Measurements from ENCODE around the gene ELOVL1.

Gene ELOVL1

GRCh38 chr1:43352881-43353280 is 14.9 kb downstream of the ELOVL1 start:
- no peak for DNase-seq

- DNase-seq: no peak
These were observed 15.5 kb downstream of the ELOVL1 start for GRCh38 chr1:43352351-43352705.

DNA sequence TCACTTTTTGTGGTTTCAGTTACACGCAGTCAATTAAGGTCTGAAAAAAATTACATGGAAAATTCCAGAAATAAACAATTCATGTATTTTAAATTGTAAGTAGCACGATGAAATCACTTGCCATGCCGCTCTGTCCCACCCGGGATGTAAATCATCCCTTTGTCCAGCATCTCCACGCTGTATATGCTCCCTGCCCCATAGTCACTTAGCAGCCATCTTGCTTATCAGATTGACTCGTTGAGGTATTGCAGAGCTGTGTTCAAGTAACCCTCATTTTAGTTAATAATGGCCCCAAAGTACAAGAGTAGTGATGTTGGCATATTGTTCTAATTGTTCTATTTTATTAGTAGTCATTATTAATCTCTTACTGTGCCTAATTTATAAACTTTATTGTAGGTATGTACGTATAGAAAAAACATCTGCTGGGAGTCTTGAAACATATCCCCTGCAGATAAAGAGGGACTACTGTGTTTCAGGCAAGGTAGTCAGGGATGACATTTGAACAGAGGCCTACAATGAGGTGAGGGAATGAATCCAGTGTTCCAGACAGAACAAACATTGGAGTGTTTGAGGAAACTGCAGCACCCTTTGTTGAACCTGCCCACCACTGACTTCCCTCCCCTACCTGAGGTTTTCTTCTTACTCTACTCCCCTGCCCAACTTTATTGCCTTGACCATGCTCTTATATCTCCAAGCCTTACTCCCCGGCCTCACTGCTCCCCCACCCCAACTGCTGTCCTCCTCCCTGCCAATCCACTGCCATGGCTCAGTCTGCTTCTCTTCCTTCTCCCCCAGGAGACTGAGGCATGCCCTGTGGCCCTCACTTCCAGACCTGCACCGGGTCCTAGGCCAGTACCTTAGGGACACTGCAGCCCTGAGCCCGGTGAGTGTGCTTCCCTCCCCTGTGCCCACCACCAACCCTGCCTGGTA is 16.1 kb downstream of the ELOVL1 start:
- no peak for DNase-seq

DNA sequence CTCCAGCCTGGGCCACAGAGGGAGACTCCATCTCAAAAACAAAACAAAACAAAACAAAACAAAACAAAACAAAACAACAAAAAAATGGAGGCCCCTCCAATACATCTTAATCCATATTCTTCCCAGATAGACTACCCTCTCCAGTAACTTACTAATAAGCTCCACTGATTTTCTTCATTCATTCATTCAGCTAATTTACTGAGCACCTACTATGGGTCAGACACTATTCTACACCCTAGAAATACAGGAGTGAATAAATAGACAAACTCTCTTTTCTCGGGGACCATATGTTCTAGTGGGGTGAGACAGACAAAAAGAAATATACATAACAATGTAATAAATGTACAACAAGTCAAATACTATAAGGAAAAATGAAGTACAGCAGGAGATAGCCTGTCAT is 16.8 kb downstream of the ELOVL1 start:
- no peak for DNase-seq

DNA sequence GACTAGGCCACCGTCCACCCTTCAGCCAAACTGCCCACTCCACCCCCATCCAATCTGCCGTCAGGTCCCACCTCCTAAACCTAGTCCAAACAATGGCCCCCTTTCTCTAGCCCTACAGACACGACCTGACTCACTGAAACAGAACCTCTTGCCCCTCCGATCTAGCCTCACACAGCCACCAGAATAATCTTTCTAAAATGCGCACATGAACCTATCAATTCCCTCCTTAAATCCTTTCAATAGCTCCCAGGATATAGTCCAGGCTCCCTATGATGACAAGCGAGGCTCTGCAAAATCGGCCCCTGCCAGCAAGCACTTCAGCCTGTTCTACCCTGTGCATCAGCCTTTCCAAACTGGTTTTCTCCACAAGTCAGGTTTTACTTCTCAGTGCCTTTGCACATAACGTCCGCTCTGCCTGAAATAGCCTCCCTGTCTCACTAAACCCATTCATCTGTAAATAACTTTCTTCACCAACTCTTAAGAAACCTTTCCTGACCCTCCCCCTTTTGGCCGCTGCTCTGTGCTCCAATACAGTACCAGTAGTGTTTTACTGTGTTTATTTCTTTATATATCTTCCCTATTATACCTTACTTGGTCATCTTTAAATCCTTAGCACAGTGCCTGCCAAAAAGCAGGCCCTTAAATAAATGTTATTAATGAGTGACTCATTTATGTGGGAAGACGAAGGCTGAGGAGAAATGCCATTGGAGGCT is 18.1 kb downstream of the ELOVL1 start:
- DNase-seq: no peak

DNA sequence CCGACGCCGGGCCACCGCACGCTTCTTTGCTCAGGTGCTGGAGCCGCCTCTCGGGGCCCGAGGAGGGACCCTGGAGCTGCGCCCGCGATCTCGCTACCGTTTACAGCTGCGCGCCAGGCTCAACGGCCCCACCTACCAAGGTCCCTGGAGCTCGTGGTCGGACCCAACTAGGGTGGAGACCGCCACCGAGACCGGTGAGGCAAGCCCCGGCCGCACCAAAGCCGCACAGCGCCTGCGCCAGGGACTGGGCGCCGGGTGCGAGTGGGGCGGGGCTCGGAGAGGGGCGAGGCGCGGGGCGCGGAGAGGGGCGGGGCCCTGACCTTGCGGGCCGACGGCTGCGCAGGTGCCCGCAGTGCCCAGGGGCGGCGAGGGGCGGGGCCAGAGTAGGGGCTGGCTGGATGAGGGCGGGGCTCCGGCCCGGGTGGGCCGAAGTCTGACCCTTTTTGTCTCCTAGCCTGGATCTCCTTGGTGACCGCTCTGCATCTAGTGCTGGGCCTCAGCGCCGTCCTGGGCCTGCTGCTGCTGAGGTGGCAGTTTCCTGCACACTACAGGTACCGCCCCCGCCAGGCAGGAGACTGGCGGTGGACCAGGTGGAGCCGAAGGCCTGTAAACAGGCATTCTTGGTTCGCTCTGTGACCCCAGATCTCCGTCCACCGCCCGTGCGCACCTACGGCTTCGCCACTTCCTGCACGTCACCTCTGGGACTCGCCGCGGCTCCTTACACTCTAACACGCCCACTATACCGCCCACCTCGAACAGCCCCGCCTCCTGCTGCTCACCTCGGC is 18.8 kb downstream of the ELOVL1 start:
- DNase-seq: peak; percentile 84

DNA sequence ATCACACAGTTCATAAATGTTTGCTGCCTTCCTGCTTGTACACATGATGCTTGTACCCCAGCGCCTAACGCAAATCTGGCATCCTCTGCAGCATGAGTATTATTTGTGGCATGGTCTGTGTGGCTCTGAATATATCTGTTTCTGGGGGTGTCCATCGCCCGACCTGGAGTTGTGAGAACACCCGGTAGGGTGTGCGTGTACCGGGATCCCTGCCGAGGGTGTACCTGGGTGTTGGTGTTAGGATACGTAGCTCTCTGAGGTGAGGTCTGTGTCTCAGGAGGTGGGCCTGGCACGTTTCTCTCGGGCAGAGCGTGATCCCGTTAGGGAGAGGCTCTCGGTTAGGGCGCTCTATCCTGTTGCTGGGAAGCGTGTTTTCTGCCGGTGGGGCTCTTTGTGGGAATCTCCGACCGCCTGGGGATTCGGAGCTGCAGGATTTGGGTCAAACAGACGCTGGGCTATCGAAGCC is 19.4 kb downstream of the ELOVL1 start:
- DNase-seq: no peak

GRCh38 chr1:43346636-43347035 is 21.2 kb downstream of the ELOVL1 start:
- no peak for DNase-seq

DNA sequence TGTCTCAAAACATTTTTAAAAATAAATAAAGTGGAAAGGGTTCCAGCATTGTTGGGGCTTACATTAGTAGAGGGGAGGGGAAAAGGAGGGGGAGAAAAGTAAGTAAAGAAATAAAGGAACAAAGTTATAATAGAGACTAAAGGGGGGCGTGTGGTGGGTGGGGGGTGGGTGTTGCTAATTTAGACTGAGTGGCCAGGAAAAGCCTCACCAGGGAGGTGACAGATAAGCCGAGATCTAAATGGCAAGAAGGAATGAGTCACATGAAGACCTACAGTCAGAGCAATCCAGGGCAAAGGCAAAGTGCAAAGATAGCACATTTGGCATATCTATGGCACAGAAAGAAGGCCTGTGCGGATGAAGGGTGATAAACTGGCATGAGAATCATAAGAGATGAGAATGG is 22.7 kb downstream of the ELOVL1 start:
- DNase-seq: no peak

- no peak for DNase-seq
These were observed 23.5 kb downstream of the ELOVL1 start for GRCh38 chr1:43344267-43344850.

DNA sequence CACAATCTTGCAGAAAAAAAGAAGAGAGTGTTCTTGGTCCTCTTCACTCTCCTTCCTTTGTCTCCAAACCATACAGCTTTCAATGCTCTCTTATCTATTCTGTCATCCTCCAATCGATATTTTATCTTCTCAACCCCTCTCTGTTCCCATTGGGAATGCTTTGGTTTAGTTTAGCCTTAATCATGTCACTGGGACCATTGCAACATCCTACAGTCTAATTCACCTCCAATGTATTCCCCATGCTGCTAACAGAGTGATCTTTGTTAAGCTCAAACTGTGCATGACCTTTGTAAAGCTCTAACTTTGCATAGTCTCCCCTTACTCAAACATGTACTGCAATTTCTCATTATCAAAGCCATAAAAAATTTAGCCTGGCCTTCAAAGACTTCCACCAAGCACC is 27.3 kb downstream of the ELOVL1 start:
- no peak for DNase-seq

DNA sequence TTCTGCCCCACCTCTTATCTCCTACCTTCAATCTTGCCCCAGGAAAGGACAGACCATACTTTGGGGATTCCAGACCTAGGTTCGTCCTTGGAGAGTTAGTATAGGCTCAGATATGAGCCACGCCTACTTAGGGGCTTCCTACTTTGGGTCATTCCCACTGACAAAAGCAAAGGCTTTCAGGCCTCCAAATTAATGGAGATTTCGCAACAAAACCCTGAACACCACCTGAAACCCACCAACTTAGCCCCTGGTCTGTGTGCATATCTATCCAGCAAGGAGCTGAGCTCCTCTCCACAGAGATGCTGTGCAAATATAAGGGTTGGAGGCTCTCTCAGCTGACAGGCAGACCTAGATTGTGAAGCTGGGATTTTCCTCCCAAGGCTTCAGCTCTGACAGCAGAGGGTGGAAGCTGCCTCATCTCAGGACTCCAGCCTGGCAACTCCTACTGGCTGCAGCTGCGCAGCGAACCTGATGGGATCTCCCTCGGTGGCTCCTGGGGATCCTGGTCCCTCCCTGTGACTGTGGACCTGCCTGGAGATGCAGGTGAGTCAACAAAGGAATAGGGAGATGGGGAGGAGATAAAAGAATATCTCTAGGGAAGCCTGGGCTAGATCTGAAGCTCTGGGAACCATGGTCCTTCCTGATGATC is 28.1 kb downstream of the ELOVL1 start:
- no peak for DNase-seq

DNA sequence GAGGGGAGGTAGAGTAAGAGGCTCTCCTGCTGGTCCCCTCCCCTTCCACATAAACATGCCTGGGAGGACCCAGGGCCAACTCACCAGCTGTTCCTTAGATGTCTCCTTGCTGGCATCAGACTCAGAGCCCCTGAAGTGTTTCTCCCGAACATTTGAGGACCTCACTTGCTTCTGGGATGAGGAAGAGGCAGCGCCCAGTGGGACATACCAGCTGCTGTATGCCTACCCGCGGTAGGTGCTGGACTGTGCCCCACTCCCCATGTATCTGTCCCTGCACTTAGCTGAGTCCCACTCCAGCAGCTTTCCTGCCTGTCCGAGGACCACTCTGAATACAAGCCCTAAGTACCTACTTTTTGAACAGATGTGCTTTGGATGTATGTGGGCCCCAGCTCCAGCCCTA is 29.8 kb downstream of the ELOVL1 start:
- DNase-seq: no peak

- no peak for DNase-seq
These were observed 30.2 kb downstream of the ELOVL1 start, which contains the start of gene MPL for GRCh38 chr1:43337588-43337987. TSS of gene MPL (plus strand) at chr1:43337818. CDS start at chr1:43337849, 31 bp downstream.

DNA sequence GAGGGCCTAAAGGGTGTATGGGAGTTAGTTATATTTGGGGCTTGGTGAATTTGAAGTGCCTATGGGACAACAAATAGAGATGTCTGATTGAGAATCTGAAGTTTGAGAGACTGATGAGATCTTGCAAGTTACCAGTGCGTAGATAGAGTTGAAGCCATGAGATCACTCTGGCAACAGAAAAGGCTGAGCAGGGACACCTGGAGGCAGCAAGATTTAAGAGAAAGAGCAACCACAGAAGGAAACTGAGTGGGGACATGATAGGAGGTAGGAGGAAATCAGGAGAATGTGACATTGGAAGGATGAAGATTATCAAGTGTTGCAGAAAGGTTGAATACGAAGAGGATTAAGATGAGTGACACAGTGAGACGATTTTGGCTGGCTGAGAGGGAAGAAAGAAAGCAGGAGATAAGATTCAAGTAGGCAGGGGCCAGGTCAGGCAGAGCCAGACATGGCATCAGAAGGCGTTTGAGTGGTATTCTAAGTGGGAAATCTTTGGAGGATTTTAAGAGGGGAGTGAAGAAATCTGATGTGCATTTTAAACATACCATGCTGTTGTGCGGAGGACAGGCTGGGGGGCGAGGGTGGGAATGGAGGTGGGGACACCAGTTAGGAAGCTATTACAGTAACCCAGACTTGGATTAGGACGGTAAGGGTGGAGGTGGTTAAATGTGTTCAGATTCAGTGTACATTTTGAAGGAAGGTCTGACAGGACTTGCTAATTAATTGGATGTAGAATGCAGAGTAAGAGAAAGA is 33.2 kb downstream of the ELOVL1 start:
- no peak for DNase-seq

DNA sequence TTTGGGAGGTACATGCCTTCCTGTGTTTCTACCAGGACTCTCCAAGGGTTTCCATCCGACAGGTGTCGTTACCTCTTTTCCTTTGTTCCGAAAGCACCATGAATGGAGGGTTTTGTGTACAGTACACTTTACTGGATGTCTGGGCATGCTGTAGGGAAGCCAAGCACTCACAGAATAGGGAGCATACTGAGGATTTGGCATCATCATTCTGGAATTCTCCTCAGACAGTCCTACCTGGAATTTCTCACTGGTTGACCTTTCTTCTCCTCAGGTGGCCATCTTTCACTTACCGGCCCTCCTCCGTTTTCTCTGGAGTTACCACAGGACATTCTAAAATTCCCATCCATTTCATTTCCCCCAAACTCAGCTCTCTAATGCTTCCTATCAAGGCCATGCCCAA is 36.1 kb downstream of the ELOVL1 start:
- no peak for DNase-seq

DNA sequence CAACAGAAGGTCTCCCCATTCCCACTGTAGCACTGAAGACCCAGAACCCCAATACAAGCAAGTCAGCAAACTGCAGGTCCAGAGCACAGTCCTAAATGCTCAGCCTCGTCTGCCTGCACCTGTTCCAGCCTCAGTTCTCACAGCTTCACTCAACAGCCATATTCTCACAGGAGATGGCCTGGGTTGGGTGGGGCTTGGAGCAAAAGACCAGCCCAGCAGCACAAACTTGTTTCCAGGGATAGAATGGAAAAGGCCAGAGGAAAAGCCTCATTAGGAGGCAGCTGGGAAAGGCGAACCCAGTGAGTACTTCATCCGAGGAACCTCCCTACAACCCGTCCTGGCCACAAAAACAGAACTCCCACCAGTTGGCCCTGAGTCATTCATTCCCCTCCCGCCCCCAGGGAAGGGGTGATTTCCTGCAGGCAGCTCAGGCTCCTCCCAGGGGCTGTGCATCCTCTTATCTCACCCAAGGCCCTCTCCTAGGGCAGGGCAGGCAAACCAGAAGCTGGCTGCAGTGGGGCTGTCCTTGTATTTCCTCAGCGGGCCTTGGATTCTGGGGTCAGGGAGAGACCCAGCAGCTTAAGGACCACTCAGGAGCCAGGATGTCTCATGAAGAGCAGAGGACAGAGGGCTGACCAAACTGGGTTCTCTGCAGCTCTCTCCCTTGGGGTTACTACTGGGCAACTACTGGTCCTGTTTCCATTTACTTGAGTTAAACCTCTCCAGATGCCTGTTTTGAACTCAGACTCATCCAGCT is 37.6 kb downstream of the ELOVL1 start:
- DNase-seq: no peak

DNA sequence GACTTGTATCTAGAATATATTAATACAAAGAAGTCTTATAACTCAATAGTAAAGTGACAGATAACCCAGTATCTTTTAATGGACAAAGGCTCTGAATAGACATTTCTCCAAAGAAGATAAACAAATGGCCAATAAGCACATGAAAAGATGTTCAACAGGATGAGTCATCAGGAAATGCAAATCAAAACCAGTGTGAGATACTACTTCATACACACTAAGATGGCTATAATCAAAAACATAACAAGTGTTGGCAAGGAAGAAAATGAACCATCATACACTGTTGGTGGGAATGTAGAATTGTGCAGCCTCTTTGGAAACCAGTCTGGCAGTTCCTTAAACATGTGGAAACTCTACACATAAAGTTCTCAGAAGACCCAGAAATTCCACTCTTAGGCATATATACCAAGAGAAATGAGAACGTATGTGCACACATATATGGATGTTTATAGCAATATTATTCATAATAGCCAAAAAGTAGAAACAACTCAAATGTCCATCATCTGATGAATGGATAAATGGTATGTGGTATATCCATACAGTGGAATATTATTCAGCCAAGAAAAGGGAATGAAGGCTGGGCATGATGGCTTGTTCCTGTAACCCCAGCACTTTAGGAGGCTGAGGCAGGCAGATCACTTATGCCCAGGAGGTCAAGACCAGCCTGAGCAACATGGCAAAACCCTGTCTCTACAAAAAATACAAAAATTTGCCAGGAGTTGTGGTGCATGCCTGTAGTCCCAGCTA is 40.1 kb downstream of the ELOVL1 start:
- no peak for DNase-seq

DNA sequence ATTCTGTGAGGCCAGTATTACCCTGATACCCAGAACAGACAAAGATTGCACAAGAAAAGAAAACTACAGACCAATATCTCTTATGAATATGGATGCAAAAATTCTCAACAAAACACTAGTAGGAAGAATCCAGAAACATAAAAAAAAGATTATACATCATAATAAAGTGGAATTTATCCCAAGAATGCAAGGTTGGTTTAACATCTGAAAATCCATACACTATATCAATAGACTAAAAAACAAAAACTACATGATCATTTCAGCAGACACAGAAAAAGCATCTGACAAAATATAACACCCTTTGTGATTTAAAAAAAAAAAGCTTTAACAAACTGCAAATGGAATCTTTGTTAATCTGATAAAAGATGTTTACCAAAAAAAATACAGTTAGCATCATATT is 42.4 kb downstream of the ELOVL1 start:
- DNase-seq: no peak

DNA sequence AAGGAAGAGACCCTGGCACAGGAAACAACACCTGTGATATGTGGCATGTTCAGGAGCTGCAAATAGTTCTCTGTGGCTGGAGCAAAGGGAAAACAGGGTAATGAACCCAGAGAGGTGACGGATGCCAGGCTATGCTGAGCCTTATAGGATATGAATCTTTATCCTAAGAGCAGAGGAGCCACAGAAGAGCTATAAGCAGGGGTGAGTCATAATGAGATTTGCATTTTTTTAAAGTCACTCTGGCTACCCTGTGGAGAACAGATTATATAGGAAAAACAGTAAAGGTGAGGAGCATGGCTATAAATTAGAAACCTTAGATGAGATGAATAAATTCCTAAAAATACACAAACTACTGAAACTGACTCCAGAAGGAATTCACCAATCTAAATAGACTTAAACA is 43.0 kb downstream of the ELOVL1 start:
- no peak for DNase-seq

Data from CD4-positive, alpha-beta T cell treated with Interleukin-12 subunit alpha and Interleukin-12 subunit beta, for 1 hour (primary cell).